Prostate gland (tissue), 2 donors: ENCODE data around the gene CNRIP1. TPM values are rescaled to one million over a fixed set of nuclear protein-coding genes. Genes with fewer than 3 reads are reported as not detected.

Experiments used
- DNase-seq: peaks from one replicate; pipeline ENCODE4 v3.0.0-alpha.2; 2019; ENCODE audit warnings: low spot score
- H3K27ac ChIP-seq, 2 donors: fragments of 200-600 bp; sonication (generic); 2 replicates each; pipeline ENCODE4 v1.5.1; 2017 to 2019
- H3K27me3 ChIP-seq: fragments of 200-600 bp; sonication (generic); replicated peaks from 2 replicates; pipeline ENCODE4 v1.5.1; 2019; ENCODE audit not compliant: insufficient read depth
- H3K36me3 ChIP-seq, 2 donors: fragments of 200-600 bp; sonication (generic); 1 replicate in 1 of 2; 2 replicates in 1 of 2; pipeline versions ENCODE4 v1.5.1 to v1.8.1; 2017 to 2019
- H3K4me1 ChIP-seq: fragments of 200-600 bp; sonication (generic); replicated peaks from 2 replicates; pipeline ENCODE4 v1.5.1; 2019
- H3K4me3 ChIP-seq, 2 donors: fragments of 200-600 bp; sonication (generic); 2 replicates each; pipeline ENCODE4 v1.5.1; 2017 to 2019
- H3K9me3 ChIP-seq: fragments of 200-600 bp; sonication (generic); 2 replicates; pipeline ENCODE4 v1.5.1; 2017
- CTCF ChIP-seq, 4 experiments: fragments of 200-600 bp in 2 of 4; fragments of 450-650 bp in 2 of 4; sonication (generic) in 2 of 4; IDR thresholded peaks; 1 replicate in 3 of 4; 2 replicates in 1 of 4; pipeline ENCODE4 v1.5.1; 2016 to 2019; ENCODE audit warnings: antibody characterized with exemption in 4 of 4, mild to moderate bottlenecking in 2 of 4, moderate library complexity in 2 of 4
- POLR2A ChIP-seq: fragments of 450-650 bp; IDR thresholded peaks from one replicate; pipeline ENCODE4 v1.6.1; 2016; ENCODE audit warnings: antibody characterized with exemption, mild to moderate bottlenecking
- POLR2AphosphoS5 ChIP-seq: sonication (generic); formaldehyde crosslinking; IDR thresholded peaks from one replicate; pipeline ENCODE4 v1.6.1; 2017; ENCODE audit warnings: antibody characterized with exemption
- WGBS: methylation state at CpG from one replicate; pipeline ENCODE4 v1.1.5; 2018; 5-methylcytosine and 5-hydroxymethylcytosine counted together
- intact Hi-C: fragments of 100-400 bp; cut with DNase I; formaldehyde crosslinking; loops from one replicate; pipeline ENCODE4 v1.14.2; 2022
- total RNA-seq, 2 donors: library from RNA; depleted of rRNA; stranded (reverse); fragments of >200 nt; gene quantifications; one replicate each; pipeline ENCODE4 v1.1.0, GENCODE V29; 2016

Gene CNRIP1
- total RNA-seq, 2 donors from 2014 or later = 3.6 to 16.5 TPM

GRCh38 chr2:68366083-68366560 is 46.4 kb upstream of the CNRIP1 start:
- Histone ChIP-seq H3K36me3 (no peaks in the 10 kb centered on the region), H3K4me3 (no peak overlapping the region), H3K27me3 (no peaks in the 10 kb centered on the region), H3K27ac (no peak overlapping the region), H3K4me1 (no peaks in the 10 kb centered on the region), H3K9me3 (no peaks in the 10 kb centered on the region)
- no peak for DNase-seq
- intact Hi-C loops = no loop called here
- TF ChIP-seq POLR2AphosphoS5 (no peak), CTCF (IDR thresholded peaks at IDR 0.05) (no peak), POLR2A (no peak)
- WGBS = 87% methylated on average over 4 of the region's 4 CpGs

DNA sequence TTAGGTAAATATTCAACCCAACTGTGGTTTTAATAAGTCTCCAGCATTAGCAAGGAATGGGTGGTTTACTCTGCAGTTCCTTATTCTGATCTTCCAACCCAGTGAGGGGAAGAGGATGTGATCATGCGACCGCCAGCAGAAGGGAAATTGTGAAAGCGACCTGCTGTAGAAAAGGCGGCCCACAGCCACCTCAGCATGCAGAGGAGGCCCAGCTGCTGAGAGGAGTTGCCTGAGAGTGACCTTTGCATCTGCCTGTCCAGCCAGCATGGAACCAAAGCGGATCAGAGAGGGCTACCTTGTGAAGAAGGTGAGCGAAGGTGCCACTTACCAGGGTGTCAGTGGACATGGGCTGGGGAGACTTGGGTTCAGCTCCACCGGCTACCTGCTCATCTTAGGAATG is 45.3 kb upstream of the CNRIP1 start, which contains the start of gene PLEK:
PLEK (plus strand) TSS at position 196 of the 400 bp plus-strand sequence; CDS start at position 266, 70 bp downstream.
- Histone ChIP-seq H3K27me3 (no peaks in the 10 kb centered on the region), H3K36me3 (no peaks in the 10 kb centered on the region), H3K9me3 (no peaks in the 10 kb centered on the region), H3K4me3 (no peak within 1 kb of the TSS), H3K4me1 (no peaks in the 10 kb centered on the region), H3K27ac (no peak within 1 kb of the TSS)
- TF ChIP-seq POLR2AphosphoS5 = no peak
- TF ChIP-seq CTCF (IDR thresholded peaks at IDR 0.05) = no peak
- TF ChIP-seq POLR2A = no peak
- no peak for DNase-seq
- intact Hi-C loops = no loop called here
- 91% methylated on average over 7 of the region's 7 CpGs for WGBS

DNA sequence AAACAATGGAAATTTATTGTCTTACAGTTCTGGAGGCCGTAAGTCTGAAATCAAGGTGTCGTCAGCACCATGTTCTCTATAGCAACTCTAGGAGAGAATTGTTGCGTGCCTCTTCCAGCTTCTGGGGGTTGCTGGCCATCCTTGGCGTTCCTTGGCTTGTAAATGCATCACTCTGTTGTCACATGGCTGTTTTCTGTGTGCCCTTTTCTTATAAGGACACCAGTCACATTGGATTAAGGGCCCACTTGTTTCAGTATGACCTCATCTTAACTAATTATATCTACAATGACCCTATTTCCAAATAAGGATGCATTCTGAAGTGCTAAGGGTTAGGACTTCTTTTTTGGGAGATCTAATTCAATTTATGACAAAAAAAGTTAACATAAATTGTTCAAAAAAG is 44.0 kb upstream of the CNRIP1 start:
- no peaks in the 10 kb centered on the region for H3K9me3 ChIP-seq
- no peaks in the 10 kb centered on the region for H3K4me1 ChIP-seq
- intact Hi-C loops = loop anchor here (5.0 kb wide), 1 partner anchor 79 kb away; no protein-coding TSS in a partner anchor
- H3K27me3 ChIP-seq = no peaks in the 10 kb centered on the region
- H3K36me3 ChIP-seq = no peaks in the 10 kb centered on the region
- TF ChIP-seq POLR2AphosphoS5 (no peak), POLR2A (no peak), CTCF (IDR thresholded peaks at IDR 0.05) (no peak)
- H3K27ac ChIP-seq = no peak overlapping the region
- 93% methylated on average over 4 of the region's 4 CpGs for WGBS
- no peak overlapping the region for H3K4me3 ChIP-seq
- no peak for DNase-seq

GRCh38 chr2:68362749-68363148 is 43.0 kb upstream of the CNRIP1 start:
- WGBS = 81% methylated on average over 7 of the region's 7 CpGs
- TF ChIP-seq CTCF (IDR thresholded peaks at IDR 0.05) (no peak), POLR2A (no peak), POLR2AphosphoS5 (no peak)
- Histone ChIP-seq H3K36me3 (no peaks in the 10 kb centered on the region), H3K4me3 (no peak overlapping the region), H3K9me3 (no peaks in the 10 kb centered on the region), H3K4me1 (no peaks in the 10 kb centered on the region), H3K27me3 (no peaks in the 10 kb centered on the region), H3K27ac (no peak overlapping the region)
- intact Hi-C loops = loop anchor here (5.0 kb wide), 1 partner anchor 80 kb away; no protein-coding TSS in a partner anchor
- no peak for DNase-seq

- H3K36me3 ChIP-seq = no peaks in the 10 kb centered on the region
- TF ChIP-seq CTCF (IDR thresholded peaks at IDR 0.05) (peak; percentile 49 to 85 (median 70)), POLR2AphosphoS5 (peak; percentile 71), POLR2A (no peak)
- H3K27me3 ChIP-seq = no peaks in the 10 kb centered on the region
- no peaks in the 10 kb centered on the region for H3K9me3 ChIP-seq
- no peak overlapping the region for H3K4me3 ChIP-seq
- H3K4me1 ChIP-seq = no peaks in the 10 kb centered on the region
- WGBS = 28% methylated on average over 12 of the region's 12 CpGs
- no peak overlapping the region for H3K27ac ChIP-seq
- DNase-seq = peak; percentile 58
- intact Hi-C loops = loop anchor here (5.0 kb wide), 1 partner anchor 80 kb away; no protein-coding TSS in a partner anchor
Observed at GRCh38 chr2:68362069-68362468, 42.3 kb upstream of the CNRIP1 start.
